T-helper 1 cell treated with Interleukin-12 subunit alpha and Interleukin-12 subunit beta and Interleukin-4 antibody, amounts not matched to agents 30 ng/mL and 1 ng/mL, for 36 hours (primary cell): ENCODE measurements around the gene SLC4A9. TPM values are rescaled to one million over a fixed set of nuclear protein-coding genes. Genes with fewer than 3 reads are reported as not detected.

Experiments
- intact Hi-C: fragments of 100-400 bp; cut with micrococcal nuclease; formaldehyde crosslinking; loops from one replicate; pipeline ENCODE4 v1.15.1; 2024
- total RNA-seq: library from RNA; stranded (reverse); gene quantifications from 2 replicates; pipeline ENCODE4 v1.2.3, GENCODE V29; 2022

SLC4A9 gene
- total RNA-seq, 1 donor from 2014 or later = 0.10 TPM

- intact Hi-C loops = no loop called here
Measured at GRCh38 chr5:140358738-140359310, 1.2 kb upstream of the SLC4A9 start.

GRCh38 chr5:140360681-140361479 lies 886 bp downstream of the SLC4A9 start:
- intact Hi-C loops = no loop called here

DNA sequence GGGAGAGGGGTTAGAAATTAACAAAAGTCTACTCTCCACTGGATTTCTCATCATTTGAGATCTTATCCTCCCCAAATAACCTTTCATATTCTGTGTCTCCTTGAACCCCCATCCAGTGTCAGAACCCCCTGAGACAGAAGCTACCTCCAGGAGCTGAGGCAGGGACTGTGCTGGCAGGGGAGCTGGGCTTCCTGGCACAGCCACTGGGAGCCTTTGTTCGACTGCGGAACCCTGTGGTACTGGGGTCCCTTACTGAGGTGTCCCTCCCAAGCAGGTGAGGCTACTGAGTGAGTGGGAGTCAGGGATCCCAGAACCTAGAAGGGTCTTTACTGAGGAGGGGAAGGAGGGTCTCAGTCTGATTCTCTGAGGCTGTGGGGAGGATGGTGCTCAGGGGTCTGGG lies 1.9 kb downstream of the SLC4A9 start:
- intact Hi-C loops = no loop called here

DNA sequence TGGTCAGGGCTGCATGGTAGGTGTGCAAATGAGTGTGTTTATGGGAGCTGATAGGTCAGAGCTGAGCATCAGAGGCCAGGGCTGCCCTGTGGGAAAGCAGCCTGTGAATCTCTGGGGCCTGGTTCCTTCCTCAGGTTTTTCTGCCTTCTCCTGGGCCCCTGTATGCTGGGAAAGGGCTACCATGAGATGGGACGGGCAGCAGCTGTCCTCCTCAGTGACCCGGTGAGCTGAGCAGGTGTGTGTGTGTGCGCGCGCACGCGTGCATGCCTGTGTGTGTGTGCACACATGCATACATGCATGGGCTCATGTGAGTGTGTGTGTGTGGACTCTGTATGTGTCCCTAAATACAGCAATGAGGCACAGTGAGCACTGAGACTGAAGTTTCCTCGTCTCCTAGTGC lies 2.3 kb downstream of the SLC4A9 start:
- intact Hi-C loops = no loop called here

DNA sequence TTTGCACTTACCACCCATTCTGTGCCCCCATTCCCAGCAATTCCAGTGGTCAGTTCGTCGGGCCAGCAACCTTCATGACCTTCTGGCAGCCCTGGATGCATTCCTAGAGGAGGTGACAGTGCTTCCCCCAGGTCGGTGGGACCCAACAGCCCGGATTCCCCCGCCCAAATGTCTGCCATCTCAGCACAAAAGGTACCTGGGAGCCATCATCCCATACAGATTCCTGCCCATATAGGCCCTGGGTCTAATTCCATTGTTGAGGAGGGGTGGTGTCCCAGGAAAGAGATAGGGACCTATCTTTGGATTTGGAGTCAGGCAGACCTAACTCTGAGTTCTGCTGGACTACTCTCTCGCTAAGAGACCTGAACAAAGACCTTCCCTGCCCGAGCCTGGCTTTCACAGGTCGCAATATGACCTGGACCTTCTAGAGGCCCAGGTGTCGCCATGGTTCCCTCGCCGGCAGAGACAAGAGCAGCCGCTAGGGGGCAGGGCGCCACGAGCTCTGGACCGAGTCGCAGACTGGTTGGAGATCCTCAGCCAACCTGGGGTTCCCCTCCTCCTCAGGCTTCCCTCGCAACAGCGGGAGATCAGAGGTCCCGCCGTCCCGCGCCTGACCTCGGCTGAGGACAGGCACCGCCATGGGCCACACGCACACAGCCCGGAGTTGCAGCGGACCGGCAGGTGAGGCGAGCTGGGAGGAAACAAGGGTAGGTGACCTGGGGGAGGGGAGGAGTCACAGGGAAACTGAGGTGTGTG lies 3.1 kb downstream of the SLC4A9 start:
- intact Hi-C loops = loop anchor here (1.0 kb wide), 5 partner anchors 10 to 357 kb away; partner anchors contain the start of genes ANKHD1 and TMCO6

DNA sequence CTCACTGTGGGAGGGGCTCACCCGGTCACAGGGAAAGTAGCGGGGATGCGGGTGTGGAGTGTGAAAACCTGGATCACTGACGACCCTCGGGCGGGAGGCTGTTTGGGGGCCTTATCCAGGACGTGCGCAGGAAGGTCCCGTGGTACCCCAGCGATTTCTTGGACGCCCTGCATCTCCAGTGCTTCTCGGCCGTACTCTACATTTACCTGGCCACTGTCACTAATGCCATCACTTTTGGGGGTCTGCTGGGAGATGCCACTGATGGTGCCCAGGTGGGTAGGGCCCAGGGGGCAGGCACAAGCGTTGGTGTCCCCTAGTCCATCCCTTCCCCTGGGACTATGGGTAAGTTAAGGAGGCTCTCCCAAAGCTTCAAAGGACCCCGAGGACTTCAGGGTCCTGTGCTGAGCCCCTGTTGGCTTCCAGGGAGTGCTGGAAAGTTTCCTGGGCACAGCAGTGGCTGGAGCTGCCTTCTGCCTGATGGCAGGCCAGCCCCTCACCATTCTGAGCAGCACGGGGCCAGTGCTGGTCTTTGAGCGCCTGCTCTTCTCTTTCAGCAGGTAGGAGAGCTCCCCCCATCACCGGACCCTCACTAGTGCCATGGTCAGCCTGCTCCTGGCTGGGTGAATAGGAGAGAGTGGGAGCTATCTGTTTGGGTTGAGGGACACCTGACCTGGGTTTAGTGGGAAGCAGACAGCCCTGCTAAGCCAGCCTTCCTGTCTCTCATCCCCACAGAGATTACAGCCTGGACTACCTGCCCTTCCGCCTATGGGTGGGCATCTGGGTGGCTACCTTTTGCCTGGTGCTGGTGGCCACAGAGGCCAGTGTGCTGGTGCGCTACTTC lies 3.9 kb downstream of the SLC4A9 start:
- intact Hi-C loops = loop anchor here (1.0 kb wide), 5 partner anchors 9 to 356 kb away; partner anchors contain the start of genes ANKHD1 and TMCO6

GRCh38 chr5:140364472-140364765 lies 4.4 kb downstream of the SLC4A9 start:
- intact Hi-C loops = no loop called here

GRCh38 chr5:140365282-140365681 lies 5.3 kb downstream of the SLC4A9 start:
- intact Hi-C loops = no loop called here

- intact Hi-C loops = no loop called here
Measured at GRCh38 chr5:140365941-140366340, 5.9 kb downstream of the SLC4A9 start.

DNA sequence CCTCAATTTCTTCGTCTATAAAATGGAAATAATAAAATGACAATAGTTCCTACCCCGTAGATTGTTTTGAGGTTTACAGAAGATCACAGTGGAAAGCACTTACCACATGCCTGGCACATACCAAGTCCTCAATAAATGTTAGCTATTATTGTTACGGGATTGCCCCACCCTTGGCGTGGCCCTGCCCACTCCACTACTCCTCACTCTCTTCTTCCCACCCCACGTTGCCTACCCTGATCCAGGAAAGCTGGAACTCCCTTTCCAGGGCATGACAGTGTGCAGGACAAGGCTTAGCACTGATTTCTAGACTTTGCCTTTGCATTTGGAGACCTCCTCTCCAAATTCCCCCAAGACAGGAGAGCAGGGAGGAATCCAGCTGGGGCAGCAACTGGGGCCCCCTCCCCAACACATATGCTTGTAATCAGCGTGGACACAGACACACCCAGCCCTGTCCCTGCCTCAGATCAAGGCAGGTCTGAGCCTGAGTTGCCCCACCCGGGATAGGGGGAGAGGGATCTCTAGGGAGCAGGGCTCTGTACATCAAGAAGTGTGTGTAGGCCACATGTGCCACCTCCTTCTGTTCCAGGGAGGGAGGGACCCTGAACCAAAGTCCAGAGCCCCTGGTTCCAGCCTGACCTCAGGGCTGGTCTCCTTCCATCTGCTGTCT lies 6.7 kb downstream of the SLC4A9 start:
- intact Hi-C loops = no loop called here

DNA sequence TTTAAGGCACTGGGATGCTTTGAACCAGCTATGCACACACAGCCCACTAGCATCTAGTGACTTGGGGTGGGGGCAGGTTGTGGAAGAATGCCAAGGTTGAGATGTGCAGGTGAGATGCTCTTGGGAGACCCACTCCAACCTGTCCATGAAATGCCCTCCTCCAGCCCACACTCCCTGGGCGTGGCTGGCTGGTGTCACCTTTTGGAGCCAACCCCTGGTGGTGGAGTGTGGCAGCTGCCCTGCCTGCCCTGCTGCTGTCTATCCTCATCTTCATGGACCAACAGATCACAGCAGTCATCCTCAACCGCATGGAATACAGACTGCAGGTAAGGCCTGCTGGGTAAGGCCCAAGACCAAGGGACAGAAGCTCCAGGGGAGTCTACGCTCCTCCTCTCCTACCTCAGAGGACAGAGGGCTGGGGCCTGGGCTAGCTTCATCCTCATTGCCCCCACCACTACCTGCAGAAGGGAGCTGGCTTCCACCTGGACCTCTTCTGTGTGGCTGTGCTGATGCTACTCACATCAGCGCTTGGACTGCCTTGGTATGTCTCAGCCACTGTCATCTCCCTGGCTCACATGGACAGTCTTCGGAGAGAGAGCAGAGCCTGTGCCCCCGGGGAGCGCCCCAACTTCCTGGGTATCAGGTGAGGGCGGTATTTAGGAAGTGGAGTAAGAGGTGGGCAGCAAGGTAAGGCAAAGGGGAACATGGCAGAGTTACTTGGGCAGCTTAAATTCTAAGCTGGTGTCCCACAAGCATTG lies 7.4 kb downstream of the SLC4A9 start:
- intact Hi-C loops = no loop called here

GRCh38 chr5:140371356-140372151 lies 11.6 kb downstream of the SLC4A9 start:
- intact Hi-C loops = loop anchor here (2.0 to 10.0 kb wide), 2 partner anchors 175 to 673 kb away; partner anchors contain the start of gene EIF4EBP3

DNA sequence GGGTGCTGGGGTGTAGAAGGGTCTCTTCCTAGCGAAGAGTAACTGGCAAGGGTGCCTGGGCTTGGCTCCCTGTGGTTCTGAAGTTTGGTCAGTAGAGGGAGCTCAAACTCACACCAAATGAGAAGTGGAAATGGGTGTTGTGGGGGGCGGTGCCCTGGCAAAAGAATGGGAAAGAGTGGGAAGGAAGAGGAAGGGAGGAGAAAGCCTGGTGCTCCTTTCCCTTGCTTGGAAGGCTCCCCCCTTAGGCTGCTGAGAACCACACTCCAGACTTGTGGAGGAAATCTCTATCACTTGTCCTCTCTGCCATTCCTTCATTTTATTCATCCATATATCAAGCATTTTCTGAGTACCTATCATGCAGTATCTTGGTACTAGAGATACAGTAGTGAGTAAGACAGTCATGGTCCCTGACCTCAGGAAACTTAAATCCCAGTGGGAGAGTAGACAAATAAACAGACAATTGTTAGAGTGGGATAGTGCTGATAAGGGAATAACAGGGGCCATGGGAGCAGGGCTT lies 13.0 kb downstream of the SLC4A9 start:
- intact Hi-C loops = loop anchor here (1.0 to 10.0 kb wide), 6 partner anchors 10 to 672 kb away; partner anchors contain the start of genes ANKHD1 and EIF4EBP3

GRCh38 chr5:140381351-140381750 lies 21.4 kb downstream of the SLC4A9 start:
- intact Hi-C loops = no loop called here

GRCh38 chr5:140381972-140382371 lies 22.0 kb downstream of the SLC4A9 start:
- intact Hi-C loops = no loop called here

DNA sequence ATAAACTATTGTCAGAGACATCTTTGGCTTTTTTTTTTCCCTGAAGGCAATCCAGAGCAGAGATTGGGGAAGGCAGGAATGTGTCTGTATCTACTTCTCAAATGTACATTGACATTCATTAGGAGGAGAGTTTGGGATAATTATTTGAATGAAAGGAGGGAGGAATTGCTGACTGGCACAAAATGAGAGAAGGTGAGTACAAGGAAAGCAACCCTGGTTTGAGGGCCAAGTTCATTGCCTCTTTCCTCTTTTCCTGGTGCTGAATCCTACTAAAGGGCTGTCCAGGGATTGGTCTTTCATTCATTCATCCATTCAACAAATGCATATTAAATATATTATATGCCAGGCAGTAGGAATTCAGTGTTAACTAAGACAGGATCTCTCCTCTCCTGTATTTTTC lies 22.9 kb downstream of the SLC4A9 start:
- intact Hi-C loops = no loop called here

- intact Hi-C loops = no loop called here
Measured at GRCh38 chr5:140383300-140383699, 23.3 kb downstream of the SLC4A9 start.

- intact Hi-C loops = no loop called here
Measured at GRCh38 chr5:140388052-140388451, 28.1 kb downstream of the SLC4A9 start.

DNA sequence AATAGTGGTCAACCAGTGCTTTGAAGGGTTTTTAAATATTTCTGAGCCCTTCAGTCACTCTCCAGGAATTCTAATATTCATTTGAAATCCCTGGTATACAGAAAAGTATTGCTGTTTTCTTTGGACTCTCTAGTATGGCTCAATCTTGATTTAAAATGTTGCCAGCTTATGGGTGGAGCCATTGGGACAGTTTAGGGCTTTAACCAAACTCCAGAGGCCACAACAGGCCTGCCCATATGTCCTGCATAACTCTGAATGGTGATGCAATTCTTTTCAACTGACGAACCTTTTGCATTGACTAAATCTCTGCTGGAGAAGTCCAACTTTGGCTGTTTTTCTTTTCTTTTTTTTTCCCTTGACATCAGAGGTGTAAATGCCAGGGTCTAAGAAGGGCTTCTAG lies 31.3 kb downstream of the SLC4A9 start:
- intact Hi-C loops = no loop called here
